GM21423 (cell line): ENCODE results near the gene FCHO1.

Experiments
- ATAC-seq: cut with Tn5 transposase; IDR thresholded peaks from one replicate; pipeline ENCODE4 v1.9.1; 2021; ENCODE audit warnings: mild to moderate bottlenecking, moderate library complexity; ENCODE audit not compliant: unreplicated experiment

The FCHO1 gene

DNA sequence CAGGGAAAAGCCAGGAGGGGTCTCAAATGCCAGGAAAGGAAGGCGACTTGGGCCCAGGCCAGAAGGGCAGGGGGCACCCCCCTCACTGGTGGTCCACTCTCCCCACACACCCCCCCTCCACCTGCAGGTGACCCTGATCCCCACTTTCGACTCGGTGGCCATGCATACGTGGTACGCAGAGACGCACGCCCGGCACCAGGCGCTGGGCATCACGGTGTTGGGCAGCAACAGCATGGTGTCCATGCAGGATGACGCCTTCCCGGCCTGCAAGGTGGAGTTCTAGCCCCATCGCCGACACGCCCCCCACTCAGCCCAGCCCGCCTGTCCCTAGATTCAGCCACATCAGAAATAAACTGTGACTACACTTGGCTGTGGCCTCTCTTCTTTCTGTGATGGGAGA, 17.1 kb upstream of the FCHO1 start:
- no peak for ATAC-seq

DNA sequence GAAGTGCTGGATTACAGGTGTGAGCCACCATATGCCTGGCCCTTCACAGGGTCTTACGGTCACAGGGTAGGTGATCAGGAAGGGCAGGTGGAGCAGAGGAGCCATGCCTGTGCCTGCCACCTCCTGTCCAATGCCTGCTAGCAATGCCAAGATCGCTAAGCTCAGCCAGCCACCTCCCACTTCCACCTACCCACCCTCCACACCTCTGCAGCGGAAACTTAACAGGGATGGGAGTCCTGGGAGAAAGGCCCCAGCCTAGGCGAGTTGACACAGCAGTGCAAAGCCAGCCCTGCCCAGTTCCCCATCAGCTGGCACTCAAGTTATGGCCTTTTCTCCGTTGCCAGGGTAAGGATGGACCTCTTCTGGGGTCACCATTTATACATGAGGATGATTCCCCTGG, 15.9 kb upstream of the FCHO1 start:
- ATAC-seq, result no peak

DNA sequence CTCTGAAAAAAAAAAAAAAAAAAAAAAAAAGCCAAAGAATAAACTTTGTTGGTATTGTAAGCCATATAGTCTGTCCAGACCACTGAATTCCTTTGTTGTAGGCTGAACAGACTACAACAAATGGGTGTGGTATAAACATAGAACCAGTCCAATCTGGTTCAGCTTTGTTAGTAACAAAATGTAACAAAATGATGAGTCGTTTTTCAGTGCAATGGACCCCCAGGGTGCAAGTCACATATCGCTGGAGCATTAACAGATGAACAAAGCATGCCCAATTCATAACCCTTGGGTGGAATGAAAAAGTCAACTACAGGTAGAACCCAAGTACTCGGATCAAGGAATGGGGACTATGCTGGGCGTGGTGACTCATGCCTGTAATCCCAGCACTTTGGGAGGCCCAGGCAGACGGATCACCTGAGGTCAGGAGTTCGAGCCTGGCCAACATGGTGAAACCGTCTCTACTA, 13.6 kb upstream of the FCHO1 start:
- no peak for ATAC-seq

DNA sequence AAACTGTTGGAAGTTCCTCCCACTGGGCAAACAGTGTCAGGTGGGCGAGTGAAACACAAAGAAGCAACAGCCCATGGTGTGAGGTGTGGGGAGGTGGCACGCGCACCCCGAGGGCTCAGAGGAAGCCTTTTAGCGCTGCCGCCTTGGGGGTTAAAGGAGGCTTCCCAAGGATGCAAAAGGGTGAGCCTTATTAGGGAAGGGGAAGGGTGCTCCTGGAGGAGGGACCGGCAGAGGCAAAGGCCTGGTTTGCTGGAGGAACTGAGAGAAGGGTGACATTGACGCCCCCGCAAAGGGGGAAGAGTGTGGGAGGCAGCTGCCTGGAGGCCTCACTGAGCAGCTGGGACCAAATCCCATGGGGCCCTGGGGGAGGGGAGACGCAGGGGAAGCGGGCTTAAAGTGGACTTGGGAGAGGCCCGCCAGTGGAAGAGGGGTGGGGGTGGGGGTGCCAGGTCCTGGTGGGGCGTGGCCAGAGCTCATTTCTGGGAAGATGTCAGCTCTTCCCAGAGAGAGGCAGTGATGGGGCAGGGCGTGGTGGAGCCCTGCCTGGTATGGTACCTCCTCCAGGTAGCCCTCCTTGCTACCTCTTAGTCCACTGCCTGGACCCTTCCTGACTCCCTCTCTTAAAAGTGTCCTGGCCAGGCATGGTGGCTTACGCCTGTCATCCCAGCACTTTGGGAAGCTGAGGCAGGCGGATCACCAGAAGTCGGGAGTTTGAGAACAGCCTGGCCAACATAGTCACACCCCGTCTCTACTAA, 12.0 kb upstream of the FCHO1 start:
- no peak for ATAC-seq

DNA sequence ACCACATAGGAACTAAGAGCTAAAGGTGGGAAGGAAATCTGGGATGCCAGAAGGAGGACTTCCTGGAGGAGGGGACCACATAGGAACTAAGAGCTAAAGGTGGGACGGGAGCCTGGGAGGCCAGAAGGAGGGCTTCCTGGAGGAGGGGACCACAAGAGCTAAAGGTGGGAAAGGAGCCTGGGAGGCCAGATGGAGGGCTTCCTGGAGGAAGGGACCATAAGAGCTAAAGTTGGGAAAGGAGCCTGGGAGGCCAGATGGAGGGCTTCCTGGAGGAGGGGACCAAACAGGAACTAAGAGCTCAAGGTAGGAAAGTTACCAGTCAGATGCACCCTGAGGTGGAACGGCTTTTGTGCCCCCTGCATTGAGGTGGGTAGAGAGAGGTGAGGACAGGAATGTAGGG, 9.8 kb upstream of the FCHO1 start:
- ATAC-seq, result no peak

DNA sequence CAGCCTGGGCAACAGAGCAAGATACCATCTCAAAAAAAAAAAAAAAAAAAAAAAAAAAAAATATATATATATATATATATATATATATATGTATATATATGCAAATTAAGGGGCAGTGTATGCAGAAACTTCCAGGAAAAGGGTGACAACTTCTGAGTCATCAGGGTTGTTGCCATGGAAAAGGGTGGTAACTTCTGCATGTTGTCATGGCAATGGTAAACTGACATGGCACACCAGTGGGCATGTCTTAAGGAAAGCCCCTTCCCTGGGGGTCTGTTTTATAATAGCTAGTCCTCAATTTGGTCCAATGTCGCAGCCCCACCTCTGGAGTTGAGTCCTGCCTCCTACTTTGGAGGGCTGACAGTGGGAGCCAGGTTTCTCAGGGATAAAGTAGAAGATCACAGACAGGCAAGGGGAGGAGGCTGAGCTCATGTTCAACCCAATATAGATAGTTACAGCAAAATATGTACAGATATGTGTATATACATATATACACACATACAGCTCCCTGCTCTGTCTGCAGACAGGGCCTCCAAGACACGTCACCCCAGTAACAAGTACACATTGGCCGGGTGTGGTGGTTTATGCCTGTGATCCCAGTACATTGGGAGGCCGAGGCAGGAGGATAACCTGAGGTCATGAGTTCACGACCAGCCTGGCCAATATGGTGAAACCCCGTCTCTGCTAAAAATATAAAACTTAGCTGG, 7.2 kb upstream of the FCHO1 start:
- ATAC-seq, result no peak

DNA sequence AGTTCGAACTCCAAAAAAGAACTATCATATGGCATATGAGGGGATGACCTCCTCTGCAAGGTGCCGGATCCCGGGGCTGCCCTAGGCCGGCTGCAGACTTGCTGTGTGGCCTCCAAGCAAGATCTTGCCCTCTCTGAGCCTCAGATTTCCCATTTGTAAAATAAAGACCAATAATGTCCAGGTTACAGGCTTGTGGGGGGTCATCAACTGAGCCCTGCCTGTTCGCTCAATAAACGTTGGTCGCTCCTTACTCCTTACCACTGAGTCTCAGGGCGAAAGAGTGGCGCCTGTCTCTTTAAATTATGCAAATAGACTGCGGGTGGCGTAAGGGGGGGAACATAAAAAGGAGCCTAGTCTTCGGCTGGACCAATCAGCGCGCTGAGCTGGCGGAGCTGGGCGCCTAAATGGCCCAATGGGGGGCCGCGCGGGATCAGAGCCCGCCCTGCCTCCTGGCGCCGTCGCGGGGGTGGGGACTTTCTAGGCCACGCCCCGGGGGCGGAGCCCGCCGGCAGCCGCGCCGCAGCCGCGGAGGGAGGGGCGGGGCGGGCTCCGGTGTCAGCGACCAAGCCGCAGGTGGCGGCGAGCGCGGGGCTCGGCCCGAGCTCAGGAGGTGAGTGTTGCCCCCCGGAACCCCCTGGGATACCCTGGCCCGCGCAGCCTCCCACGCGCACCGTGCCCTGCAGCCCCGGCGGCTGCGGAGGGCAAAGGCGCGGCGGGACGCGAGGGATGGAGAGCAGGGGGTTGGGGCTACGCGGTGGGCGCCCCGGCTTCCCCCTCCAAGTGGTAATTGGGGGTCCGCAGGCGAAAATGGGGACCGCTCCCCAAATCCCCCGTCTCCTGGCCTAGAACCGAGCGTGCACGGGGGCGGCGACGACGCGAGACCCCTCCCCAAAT, 3.8 kb upstream of the FCHO1 start:
- peak; percentile 76 for ATAC-seq

DNA sequence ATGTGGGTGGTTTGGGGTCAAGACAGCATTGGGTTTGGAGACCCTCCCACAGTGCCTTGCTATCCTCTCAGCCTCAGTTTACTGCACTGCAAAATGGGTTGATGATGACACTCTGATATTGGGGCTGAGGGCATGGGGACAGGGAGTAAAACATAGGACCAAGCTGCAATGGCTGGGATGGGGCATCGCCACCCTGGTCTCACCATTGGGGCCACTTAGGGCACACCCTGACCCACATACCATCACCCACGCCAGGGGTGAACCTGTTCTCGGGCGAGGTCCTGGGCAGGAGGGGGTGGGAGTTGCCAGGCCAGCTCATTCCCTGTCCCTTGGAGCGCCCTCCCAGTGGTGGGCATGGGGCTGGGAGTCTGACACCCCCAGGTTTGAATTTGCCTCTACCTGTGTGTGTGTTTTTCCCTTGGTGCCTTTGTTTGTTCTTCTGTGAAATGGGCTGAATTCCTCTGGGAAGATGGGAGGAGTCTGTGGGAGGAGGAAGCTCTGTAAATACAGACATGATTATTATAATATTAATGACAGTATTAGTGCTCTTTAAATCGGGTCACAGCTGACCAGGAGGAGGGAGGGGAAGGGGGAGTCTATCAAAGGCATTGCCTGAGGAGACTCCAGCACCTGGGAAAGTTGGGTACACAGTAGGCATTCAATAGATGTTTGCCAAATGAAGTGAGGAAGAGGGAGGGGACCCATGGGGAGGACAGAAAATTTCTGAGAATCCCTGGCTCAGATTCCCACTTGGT, 2.2 kb upstream of the FCHO1 start:
- ATAC-seq, result no peak

DNA sequence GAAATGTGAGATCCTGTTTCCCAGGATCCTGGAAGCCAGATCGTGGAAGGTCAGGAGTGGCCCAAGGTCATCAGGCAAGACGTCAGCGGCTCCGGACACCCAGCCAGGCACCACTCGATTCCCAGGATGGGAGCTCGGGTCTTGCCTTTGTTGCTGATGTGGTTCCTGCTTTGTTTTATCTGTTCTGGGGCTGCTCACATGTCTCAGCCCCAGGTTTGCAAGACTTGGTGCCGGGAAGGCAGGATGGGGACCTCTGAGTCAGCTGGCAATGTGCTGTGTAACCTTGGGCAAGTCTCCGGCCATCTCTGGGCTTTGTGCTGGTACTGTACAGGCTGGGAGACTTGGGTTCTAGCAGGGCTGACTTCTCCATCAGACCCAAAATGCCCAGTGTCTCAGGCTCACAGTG, 1.4 kb upstream of the FCHO1 start:
- ATAC-seq, result no peak

DNA sequence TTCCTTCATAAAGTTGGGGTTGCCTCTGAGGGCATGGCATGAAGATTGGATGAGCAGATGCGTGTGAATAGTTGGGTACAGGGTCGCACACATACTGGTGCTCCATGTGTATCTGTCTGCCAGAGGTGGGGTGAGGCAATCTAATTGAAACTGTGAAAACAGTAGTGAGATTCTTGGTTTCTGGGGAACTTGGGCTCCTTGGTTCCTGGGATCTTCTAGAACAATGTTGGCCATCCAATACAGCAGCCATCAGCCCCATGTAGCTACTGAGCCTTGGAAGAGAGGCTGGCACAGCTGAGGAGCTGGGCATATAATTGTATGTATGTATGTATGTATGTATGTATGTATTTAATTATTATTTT, 616 bp downstream of the FCHO1 start:
- ATAC-seq, result no peak

DNA sequence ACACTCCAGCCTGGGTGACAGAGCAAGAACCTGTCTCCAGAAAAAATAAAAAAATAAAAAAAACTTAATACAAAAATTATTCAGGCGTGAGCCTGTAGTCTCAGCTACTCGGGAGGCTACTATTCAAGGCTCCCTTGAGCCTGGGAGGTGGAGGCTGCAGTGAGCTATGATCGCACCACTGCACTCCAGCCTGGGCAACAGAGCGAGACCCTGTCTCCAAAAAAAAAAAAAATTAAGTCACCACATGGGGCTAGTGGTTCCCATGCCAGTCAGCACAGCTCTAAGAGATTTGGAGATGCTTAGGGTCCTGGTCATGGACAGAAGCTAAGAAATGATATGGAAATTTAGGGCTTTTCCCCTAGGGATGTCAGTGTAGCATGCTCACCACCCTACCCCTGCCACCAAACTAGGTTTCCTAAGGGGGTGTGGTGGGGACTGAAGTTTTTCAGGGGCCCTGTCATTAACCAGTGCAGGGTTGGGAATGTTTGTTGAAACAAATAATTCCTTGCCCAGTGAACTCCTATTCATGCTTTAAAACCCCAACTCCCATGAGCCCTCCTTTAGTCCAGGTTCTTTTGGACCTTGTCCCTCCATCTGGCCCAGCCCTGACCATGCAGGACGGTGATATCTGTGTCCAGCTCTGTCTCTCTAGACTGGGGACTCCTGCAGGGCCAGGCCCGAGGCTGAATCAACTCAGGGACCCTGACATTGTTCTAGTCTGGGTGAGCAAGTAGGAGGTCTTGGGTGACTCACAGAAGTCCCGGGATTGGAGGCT, 1.8 kb downstream of the FCHO1 start:
- ATAC-seq, result no peak

DNA sequence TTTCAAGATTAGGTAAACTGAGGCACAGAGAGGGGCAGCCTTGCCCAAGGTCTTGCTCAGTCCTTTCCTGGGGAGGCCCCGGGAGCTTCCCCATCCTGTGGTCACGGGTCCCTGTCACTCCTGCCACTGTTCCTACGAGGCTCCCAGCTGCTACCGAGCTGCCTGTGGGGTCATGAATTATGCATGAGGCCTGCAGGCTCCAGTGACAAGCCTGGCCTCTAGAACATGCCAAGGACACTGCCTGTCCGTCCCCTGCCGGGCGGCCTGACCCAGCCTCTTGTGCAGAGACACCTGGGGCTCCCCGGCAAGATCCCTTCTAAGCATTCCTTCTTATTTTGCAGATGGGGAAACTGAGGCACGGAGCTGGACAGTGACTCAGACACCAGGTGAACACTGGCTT, 2.7 kb downstream of the FCHO1 start:
- no peak for ATAC-seq

DNA sequence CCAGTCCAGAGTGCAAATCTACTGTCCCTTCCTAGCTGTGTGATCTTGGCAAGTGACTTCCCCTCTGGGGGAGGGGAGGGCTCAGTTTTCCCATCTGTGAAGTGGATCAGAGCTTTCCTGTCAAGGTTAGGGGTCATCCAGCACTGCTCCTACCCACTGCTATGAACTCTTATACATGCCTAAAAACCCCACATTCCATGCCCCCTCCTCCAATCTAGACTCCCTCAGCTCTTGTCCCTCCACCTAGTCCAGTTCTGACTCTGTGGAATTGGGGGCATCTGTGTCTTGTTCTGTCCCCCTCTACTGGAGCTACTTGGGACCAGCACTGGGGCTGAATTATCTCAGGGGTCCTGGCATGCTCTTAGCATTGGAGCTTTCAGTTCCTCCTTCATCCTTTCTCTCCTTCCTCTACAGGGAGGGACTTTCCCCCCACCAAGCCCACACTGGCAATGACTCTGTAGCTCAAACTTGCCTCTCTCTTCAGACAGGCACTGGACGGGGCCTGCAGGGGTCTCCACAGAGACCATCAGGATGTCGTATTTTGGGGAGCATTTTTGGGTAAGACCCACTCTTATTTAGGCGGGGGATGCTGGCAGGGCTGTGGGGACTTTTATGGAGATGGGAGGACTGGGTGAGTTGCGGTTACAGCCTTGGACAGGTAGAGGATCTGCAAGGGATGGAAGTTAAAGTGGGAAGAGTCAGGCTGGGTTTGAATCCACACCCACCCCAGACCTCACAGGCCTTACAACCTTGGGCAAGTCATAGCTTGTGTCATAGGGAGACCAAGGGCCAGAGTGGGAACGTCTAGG, 3.6 kb downstream of the FCHO1 start:
- ATAC-seq, result no peak

DNA sequence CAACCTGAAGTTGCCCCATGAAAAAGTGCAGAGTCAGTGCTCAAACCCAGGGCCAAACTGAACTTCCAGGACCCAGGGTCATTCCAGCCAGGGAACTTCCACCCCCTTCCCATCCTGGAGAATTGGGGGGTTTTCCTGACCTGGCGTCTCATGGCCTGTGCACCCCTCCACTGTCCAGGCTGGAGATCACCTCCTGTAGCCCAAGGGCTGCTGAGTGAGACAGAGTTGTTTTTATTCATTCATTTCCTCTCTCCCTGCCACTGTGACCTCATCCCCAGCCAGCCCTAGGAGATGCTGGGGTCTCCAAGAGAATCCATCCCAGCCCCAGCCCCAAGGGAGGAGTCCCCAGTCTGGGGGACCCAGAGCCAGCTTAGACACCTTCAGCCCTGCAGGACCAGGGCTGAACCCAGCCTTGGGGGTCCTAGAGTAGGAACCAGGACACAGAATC, 4.2 kb downstream of the FCHO1 start:
- ATAC-seq, result no peak

DNA sequence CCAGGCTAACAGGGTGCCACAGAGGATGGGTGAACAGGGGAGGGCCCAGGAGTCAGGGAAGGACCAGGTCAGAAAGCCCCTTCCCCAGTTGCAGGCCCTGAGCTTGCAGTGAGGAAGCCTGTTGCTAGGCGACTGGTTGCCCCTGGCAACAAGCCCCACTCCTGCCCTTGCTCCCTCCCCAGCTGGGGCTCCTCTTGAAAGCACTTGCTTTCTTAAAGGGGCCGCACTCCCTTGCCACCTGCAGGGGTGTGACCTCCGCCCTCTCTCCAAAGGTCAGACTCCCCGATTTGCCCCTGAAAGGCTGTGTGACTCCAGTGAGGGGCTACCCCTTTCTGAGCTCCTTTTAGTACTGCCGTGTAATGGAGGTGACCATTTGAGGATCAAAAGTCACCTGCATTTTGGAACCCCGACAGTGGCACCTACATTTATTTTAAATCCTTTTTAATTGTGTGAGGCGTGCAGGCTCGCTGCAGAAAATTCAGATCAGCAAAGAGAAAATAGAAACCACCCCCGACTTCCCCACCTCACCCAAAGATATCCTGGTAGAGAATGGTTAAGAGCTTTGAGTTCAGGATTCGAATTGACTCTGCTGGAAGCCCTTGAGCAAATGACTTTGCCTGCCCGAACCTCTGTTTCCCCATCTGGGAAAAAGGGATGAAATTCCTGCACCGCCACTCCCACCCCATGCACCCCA, 4.8 kb downstream of the FCHO1 start:
- no peak for ATAC-seq

DNA sequence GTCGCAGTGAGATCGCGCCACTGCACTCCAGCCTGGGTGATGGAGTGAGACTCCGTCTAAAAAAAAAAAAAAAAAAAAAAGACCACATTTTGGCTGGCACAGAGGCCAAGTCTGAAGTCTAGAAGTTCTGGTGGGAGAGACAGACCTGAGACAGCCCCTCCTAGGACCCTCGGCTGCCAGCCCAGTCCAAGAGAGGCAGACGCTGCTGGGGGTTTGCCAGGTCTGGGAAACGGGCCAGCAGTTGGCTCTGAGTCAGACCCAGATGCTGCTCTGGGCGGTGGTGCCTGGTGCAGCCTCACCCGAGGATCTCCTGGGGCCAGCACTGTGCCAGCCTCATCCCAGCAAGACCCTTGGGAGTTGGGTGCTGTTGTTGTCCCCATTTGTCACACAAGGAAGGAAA, 5.8 kb downstream of the FCHO1 start:
- no peak for ATAC-seq

DNA sequence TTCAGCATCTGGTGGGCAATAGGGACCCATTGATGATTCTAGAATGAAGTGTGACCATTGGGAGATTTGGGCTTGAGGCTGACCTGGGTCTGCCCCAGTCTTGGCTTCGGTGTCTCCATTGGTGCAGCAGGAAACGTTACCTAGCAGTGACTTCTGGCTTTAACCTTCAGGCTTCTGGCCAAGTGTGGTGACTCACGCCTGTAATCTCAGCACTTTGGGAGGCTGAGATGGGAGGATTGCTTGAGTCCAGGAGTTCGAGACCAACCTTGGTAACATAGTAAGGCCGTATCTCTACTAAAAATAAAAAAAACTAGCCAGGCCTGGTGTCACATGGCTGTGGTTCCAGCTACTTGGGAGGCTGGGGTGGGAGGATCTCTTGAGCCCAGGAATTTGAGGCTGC, 7.2 kb downstream of the FCHO1 start:
- ATAC-seq, result no peak

DNA sequence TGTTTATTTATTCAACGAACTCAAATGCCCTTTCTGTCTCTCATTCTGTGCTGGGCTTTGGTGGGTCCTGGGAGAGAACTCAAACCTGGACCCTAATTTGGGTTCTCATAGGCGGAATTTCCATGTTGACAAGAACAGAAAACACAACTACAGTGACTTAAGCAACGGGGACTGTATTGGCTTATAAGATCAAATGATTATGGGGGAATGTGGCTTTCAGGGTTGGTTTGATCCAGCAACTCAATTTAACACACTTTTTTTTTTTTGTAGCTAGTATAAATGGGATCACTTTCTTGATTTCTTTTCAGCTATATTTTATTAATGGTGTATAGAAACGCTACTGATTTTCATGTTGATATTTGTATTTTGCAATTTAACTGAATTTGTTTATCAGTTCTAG, 9.9 kb downstream of the FCHO1 start:
- no peak for ATAC-seq
